GM12874 (cell line): ENCODE results near the gene CLCN6.

Experiments
- TF ChIP-seq, protein P1 (sequence below): IDR thresholded peaks from 2 replicates; pipeline ENCODE4 v1.5.1; 2011; ENCODE audit warnings: low read depth, mild to moderate bottlenecking, control low read depth, low read length, moderate library complexity; ENCODE audit not compliant: insufficient read depth

Gene CLCN6

DNA sequence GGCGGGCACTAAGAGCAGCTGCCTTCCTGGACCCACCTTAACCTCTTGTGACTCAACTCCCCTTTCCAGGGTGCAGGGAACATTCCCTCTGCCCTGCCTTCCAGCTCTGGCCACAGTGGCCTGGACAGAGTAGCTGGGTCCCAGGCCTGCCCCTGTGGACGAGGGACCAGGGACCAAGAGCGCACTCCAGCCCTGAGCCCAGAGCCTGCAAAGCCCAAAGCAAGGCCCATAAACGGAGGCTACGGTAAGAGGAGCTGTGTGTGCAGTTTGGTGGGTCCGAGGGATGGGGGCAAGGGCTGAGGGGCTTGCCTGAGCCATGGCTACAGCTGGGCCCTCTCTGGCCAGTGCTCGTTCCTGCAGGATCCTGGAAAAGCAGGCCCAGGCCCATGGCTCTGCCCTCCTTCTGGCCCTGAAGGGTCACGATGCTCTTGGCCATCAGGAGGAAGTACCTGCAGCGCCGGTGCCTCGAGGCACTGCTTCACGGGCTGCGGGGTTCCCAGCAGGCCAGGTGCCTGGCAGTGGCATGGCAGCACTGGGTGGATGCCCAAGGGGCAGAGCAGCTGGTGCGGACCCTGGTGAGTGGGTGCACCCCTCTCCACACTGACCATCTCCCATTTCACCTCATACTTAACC, 18.1 kb upstream of the CLCN6 start:
- TF ChIP-seq, protein P1, sequence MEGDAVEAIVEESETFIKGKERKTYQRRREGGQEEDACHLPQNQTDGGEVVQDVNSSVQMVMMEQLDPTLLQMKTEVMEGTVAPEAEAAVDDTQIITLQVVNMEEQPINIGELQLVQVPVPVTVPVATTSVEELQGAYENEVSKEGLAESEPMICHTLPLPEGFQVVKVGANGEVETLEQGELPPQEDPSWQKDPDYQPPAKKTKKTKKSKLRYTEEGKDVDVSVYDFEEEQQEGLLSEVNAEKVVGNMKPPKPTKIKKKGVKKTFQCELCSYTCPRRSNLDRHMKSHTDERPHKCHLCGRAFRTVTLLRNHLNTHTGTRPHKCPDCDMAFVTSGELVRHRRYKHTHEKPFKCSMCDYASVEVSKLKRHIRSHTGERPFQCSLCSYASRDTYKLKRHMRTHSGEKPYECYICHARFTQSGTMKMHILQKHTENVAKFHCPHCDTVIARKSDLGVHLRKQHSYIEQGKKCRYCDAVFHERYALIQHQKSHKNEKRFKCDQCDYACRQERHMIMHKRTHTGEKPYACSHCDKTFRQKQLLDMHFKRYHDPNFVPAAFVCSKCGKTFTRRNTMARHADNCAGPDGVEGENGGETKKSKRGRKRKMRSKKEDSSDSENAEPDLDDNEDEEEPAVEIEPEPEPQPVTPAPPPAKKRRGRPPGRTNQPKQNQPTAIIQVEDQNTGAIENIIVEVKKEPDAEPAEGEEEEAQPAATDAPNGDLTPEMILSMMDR, result no peak

DNA sequence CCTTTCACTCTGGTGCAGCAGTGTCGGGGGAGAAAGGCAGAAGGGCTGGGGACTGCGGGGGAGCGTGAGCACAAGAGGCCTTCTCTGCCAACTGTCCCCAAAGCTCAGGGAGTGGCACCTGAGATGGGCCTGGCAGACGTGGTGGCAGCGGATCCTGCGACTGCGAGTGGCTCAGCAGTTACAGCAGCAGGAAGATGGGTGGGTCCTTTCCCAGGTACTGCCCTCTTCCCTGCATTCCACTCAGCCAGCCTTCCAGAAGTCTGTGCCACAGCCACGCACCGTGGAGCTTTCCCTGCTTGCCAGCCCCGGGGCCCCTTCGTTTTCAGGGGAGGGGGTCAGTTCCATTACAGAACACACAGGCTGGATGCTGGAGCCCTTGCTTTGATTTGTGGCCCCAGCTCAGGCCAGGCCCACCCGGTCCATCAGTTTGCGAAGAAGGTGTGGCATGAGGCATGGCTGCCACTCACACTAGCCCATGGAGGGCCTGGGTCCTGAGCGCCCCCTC, 17.4 kb upstream of the CLCN6 start:
- TF ChIP-seq, protein P1, result no peak

DNA sequence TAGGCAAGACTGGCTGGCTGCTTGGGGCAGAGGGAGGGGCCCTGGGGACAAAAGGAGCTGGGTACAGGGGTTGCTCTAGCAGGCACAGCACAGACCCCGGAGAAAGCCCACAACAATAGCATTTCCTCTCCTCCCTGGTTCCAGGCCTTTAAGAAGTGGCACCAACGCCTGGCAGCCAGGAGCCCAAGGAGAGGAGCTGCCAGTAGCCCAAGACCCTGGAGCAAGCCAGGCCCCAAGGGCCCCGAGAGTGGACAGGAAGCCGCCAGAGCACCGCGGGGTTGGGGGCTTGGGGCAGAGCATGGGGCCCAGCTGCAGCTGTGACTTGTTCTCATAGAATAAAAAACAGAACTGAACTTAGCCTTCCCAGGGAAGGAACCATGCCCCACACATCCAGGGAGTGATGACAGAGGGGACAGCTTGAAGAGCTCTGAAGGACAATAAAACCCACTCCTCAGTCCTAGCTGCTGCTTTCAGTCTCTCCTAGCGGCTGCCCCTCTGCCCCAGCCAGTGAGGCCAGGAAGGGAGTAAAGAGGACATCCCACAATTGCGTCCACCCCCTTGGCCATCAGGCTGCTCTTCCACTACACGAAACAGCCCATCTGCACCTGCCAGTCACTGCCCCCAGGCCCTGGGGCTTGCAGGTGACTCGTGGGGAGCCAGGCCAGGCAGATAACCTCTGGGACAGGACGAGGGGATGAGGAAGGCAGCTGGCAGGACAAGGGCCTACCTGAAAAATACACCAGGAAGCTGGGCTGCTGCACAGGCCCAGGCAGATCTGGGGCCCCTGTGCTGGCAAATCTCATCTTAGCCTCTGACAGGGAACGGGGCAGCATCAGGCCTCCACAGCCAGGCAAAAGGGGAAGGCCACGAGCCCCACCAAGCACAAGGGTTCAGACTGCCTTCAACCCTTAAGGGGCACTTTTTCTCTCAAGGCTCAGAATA, 16.6 kb upstream of the CLCN6 start:
- TF ChIP-seq, protein P1, result no peak

DNA sequence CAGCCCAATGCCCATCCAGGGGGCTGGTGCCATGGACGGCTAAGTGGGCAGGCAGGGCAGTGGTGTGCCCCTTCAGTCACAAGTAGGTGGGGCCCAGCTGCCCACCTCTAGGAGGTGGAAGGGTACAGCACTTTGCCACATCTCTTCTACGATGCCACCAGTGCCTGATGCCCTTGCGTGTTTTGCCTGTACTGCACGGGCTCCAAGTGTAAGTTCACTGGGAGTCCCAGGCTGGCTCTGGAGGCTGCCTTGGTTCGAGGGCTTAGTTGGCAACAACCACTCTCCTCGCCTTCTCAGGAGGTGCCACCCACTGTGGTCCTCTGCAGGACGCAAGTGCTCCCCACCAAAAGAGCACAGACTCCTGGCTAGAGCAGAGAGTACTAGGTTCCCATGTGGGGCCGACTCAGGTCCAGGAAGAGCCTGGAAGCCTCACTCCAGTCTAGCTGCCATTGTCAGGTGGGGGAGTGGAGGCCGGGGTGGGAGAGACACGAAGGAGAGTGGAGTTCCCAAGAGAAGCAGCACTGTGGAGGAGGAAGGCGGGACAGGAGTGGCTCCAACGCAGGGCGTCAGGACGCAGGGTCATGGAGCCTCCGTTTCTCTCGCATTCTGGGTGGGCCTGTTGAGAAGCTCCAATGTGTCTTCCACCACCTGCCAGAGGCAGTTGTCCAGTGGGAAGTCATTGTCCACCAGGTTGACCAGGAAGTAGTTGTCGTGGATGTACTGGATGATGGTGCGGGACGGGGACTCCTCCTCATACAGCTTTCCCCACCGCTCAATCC, 15.7 kb upstream of the CLCN6 start:
- TF ChIP-seq, protein P1, result no peak

DNA sequence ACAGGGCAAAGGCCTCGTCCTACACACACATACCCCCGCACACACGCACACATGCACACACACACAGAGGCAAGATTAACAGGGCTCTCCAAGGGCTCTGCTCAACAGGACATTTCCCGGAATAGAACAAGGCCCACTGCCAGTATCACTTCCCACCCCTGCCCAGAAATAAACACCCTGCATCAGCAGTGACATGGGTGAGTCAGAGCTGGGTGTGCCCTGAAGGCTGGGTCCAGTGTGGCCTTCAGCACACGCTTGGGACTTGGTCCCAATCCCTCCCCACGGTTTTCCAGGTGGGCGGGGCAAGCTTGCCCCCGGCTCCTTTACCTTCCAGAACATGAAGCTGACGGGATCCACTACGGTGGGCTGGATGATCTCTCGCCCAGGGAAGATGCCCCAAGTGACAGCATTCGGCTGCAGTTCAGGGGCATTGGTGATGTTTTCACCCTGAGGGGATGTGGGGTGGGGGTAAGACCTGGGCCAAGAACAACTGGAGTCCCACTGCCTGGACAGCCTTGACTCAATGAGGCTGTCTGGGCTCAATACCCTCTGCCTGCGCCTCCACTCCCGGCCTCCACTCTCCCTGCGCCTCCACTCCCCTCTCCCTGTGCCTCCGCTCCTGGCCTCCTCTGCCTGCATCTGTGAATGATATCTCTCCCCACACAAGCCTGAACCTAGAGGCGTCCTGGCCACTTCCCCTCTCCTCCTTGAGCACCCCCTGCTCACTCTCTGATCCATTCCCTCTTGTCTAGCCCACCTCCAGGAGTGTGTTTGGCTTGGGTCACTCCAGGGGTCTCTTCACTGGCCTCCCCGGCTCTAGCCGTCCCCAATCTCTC, 14.9 kb upstream of the CLCN6 start:
- TF ChIP-seq, protein P1, result no peak

DNA sequence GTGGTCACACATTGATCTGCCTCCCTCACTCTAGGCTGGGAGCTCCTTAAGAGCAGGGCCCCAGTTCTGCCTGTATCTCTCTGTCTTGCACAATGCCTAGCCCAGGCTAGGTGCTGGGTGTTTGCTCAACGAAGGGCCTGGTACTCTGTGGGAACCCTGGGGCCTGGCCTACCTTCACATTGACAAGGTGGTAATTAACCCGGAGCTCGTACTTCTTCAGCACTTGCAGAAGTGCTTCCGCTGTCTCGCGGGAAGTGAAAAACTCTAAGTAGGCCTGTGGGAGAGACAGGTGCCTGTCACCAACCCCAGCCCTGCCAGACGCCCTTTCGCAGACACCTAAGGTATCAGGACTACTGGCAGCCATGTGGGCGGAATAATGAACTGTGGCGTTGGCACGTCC, 13.9 kb upstream of the CLCN6 start:
- TF ChIP-seq, protein P1, result no peak
